HuH-7.5 (cell line): Measurements from ENCODE around the gene CHN1.
A peak's percentile ranks its signal among the peaks of the same experiment; 100 is the strongest.

Experiments
- DNase-seq: peaks from one replicate; pipeline ENCODE4 v3.0.0; 2011; ENCODE audit warnings: low spot score

Gene CHN1

DNA sequence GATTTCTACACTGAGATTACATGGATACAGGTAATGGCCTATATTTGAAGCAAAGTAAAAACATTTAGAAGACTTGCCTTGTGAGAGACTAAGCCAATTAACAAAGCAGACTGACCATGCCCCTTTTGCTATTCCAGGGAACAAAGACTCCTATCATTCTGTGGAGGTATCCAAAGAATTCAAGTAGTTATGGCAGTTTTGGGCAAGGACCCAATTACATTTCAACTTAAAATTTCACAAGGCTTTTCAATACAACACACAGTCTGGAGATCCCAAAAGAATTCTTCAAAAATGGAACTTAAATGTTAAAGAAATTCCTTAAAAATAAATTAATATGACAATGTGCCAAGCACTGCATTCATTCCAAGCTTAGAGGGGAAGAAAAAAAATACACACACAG, 131.7 kb downstream of the CHN1 start:
- no peak for DNase-seq

GRCh38 chr2:174870787-174871186, 134.4 kb downstream of the CHN1 start:
- no peak for DNase-seq

- peak; percentile 16 for DNase-seq
Observed at GRCh38 chr2:174868878-174869277, 136.3 kb downstream of the CHN1 start.

DNA sequence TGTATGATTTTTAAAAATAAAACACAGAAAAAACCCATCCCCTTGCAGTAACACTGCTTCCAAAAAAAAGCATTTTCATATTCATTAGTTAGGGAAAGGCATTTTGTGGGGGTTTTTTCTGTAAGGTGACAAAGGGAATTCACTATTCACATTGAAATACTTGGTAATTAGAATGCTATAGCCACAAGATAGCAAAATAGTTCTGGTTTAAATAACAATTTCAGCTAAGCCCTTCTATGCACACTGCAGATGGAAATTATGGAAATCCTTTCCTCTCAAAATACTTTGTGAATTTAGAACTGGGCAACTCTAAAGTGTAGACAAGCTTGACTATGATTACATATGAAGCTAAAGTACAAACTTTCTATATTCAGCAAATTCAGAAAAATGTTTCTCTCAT, 138.8 kb downstream of the CHN1 start:
- DNase-seq: no peak

DNA sequence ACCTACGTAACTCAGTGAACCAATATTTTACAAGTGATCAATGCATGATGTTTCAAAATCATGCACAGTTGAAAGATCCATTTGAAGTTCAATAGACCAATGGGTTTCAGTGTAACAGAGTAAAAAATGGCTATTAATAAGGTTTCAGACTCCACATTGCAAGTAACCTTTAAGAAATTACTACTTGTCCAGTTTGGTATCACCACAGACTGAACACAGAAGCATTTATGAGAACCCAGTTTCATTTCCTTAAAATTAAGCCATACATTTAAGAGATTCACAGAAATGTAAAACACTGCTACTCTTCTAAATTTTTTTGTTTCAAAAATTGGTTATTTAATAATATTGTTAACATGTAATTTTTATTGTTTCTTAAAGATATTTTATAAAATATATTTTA, 142.0 kb downstream of the CHN1 start:
- DNase-seq: no peak

GRCh38 chr2:174859563-174860169, 145.5 kb downstream of the CHN1 start:
- DNase-seq: no peak

DNA sequence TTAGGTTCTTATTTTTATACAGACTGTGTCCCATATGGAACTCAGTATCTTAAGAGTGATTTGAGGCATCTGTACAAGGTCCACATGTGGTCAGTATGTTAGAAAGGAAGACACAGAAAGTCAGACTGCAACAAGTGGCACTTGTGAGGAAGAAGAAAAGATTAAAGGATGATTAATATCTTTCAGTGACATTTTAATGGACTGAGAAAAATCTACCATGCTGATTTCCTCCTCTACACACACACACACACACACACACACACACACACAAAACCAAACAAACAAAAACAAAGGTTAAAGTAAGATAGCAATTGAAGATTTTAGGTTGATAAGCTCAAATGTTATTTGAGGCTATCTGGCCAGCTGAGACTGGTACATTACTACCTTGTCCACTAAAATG, 146.4 kb downstream of the CHN1 start:
- no peak for DNase-seq

- DNase-seq: no peak
Observed at GRCh38 chr2:174856447-174856846, 148.7 kb downstream of the CHN1 start.

- no peak for DNase-seq
Observed at GRCh38 chr2:174846941-174847938, 157.9 kb downstream of the CHN1 start.

DNA sequence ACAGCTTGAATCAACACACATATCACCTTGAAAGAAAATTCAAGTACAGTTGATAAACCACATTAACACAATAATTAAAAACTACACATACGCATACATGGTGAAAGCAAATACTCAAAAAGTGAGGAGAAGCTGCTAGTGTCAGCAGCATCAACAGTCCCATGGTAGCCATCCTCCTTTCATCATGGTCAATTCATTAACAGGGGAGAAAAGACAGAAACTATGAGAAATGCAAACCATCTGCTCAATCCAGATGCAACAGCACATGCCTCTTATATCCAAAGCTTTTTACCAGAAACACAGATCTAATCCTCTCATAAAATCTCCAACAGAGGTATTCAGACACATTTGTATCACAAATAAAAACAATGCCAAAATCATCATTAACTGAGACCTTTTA, 159.0 kb downstream of the CHN1 start:
- DNase-seq: no peak

DNA sequence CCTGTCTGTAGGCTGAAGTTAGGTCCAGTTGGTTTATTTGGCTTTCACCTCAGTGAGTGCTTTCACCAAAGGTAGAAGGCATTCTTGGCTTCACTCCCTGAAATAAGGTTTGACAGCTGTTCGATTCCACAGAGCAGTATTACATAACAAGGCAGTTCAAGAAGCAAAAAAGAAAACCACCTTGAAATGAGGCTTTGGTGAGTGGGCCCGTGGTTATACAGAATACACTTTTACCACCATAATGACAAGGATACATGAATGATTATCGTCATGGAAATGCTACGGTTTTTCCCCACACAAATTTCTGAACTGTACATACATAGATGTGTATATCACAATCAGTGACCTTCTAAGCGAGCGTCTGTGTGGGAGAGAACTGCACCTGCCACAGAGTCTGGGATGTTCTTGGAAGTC, 160.9 kb downstream of the CHN1 start:
- no peak for DNase-seq

GRCh38 chr2:174842496-174842895, 162.7 kb downstream of the CHN1 start:
- no peak for DNase-seq

GRCh38 chr2:174841936-174842335, 163.2 kb downstream of the CHN1 start:
- no peak for DNase-seq

- DNase-seq: no peak
Observed at GRCh38 chr2:174841350-174841749, 163.8 kb downstream of the CHN1 start.

GRCh38 chr2:174840436-174840835, 164.7 kb downstream of the CHN1 start:
- DNase-seq: no peak

DNA sequence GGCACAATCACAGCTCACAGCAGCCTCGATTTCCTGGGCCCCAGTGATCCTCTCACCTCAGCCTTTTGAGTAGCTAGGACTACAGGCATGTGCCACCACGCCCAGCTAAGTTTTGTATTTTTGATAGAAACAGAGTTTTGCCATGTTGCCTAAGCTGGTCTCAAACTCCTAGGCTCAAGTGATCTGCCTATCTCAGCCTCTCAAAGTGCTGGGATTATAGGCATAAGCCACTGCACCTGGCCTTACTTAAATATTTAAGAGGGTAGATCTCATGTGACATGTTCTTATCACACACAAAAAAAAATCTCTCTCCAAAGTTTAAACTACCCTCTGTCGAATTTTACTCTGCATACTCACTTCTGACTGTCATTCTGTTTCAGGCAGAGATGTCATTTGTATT, 165.5 kb downstream of the CHN1 start:
- DNase-seq: no peak

DNA sequence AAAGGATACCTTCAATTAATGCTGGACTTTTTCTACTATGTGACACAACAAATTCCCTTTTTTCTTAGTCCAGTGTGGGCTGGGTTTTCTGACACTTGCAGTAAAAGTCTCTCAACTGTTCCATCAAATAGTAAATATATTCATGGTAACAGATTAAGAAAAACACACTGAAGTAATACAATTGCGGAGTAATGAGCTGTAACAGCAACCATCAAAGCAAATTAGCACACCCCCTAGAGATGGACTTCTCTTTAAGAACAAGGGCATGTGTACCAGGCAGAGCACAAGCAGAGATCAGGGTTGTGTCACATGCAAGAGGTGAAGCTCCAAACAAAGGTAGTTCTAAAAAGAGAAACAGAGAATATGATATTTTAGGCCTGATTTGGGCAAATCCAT, 168.2 kb downstream of the CHN1 start:
- no peak for DNase-seq

- DNase-seq: no peak
Observed at GRCh38 chr2:174836377-174836994, 168.7 kb downstream of the CHN1 start.

DNA sequence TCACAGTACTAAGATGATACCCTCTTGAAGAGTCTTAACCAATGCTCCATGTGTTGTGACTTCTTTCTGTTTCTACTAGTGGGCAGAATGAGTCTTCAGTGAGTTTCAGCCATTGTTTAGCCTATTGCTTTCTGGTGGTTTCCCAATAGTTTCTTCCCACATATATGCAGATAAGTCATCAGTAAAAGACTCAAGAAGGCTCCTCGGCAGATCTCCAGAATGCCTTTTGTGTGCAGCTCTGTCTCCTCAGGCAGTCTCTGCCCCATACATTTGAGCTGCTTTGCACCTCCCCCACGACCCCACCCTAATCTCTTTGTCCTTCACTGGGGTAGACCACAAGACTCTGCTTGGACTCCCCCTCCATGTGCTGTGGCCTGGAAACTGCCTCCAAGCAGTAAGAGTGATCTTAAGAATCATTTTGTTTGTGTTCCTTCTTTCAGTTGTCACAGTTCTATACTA, 169.4 kb downstream of the CHN1 start:
- DNase-seq: no peak

DNA sequence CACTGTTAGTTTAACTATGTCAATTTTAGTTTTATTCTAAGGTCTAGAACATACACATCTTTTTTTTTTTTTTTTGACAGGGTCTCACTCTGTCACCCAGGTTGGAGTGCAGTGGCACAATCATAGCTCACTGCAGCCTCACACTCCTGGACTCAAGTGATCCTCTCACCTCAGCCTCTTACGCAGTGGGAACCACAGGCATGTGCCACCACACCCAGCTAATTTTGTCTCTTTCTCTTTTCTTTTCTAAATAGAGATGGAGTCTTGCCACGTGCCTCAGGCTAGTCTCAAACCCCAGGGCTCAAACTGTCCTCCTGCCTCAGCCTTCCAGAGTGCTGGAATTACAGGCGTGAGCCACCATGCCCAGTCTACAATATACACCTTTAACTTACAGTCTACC, 171.4 kb downstream of the CHN1 start:
- DNase-seq: no peak

- no peak for DNase-seq
Observed at GRCh38 chr2:174830561-174830960, 174.6 kb downstream of the CHN1 start.

- DNase-seq: no peak
Observed at GRCh38 chr2:174829550-174829949, 175.6 kb downstream of the CHN1 start.
